Central memory CD4-positive, alpha-beta T cell (primary cell): ENCODE data around the gene ZNF136.
A peak's percentile ranks its signal among the peaks of the same experiment; 100 is the strongest.

Source experiments
- DNase-seq: peaks from one replicate; pipeline ENCODE4 v3.0.0; 2022

The ZNF136 gene

DNA sequence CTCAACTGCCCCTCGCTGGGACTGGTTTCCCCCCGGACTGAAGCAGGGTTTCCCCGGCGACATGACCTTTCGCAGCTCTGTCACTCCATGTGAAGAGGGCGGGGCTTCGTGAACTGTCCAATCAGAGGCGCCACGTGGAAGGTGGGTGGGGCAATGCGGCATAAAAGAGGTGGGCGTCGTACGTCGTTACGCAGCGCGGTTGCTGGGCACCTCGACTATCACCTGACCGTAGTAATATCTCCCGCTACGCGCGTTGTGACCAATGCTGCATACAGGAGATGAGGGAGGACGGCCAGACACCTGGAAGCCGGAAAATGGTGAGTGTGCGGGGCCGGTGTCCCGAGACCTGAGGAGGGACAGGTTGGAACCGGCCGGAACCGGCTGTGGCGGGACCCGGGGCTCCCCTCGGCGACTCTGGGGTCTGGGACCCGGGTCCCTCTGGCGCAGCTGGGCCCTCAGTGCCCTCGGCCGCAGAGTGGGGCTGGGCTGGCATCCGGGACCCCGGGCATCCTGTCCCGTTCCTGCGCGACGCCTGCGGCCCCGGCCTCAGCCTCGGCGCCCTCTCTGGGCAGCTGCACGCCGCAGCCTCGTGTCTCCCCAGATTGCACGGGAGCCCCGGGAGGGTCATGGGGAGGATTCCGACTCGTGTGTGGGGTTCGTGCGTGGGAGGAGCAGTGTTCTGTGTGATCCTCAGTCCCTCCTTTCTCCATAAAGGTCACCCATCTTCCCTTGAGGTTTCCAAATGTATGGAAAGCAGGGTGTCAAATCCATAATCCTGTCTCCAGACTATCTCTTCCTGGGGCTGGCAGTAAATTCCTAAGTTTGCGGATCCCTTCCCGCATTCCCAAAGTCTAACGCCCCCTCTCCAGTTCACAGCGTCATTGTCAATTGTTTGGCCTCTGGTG is 32.2 kb downstream of the ZNF136 start:
- peak; percentile 32 for DNase-seq

DNA sequence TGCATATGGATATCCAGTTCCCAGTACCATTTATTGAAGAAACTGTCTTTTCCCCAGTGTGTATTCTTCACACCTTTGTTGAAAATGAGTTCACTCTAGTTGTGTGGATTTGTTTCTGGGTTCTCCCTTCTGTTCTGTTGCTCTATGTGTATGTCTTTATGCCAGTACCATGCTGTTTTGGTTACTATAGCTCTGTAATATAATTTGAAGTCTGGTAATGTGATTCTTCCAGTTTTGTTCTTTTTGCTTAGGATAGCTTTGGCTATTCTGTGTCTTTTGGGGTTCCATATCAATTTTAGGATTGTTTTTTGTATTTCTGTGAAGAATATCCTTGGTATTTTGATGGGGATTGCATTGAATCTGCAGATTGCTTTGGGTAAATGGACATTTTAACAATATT is 35.2 kb downstream of the ZNF136 start:
- no peak for DNase-seq

DNA sequence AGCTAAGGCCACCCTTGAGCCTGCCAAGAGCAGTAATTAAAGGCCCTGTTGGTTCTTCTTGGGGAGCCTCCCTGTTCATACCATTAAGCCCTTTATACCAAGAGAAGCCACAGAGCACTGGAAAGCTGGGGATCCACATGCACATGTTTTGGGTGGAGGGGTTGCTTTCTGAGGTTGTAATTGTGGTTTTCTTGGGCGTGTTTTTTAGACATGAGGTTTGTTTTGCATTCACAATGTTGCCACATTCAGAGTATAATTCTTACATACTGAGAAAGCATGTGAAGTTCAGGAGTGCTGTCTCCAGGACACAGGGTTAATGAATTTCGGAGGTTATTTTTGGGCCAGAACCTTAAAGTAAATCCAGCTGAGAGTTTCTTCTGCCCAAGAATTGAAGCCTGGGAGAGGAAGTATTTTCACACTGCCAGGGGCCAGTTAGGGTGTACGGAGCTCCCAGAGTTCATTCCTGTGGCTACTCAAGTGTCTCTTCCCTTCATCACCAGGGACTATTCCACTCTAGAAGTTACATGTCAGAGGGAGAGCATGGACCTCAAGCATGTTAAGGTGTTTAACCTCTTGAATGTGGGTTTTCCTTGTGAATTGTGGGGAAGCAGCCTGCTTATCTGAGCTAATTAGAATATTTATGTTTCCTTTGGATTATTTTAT is 37.0 kb downstream of the ZNF136 start:
- DNase-seq, result no peak

DNA sequence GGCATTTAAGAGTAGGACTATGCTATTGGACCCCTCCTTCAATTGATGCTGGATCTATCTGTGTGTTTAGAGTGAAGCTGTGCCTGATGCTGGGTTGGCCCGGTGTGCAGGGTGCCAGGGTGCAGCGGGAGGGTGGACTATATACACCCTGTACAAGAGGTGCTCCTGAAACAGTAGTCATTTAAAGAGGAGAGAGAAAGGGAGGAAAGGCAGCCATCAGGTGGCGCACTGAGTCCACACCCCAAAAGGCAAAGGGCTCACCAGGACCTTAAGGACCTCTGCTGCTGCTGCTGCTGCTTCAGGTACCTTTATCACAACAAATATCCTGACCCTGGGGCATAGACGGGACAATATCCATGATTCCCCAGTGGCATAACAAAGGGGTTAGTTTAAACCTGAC is 39.4 kb downstream of the ZNF136 start:
- DNase-seq, result peak; percentile 42

DNA sequence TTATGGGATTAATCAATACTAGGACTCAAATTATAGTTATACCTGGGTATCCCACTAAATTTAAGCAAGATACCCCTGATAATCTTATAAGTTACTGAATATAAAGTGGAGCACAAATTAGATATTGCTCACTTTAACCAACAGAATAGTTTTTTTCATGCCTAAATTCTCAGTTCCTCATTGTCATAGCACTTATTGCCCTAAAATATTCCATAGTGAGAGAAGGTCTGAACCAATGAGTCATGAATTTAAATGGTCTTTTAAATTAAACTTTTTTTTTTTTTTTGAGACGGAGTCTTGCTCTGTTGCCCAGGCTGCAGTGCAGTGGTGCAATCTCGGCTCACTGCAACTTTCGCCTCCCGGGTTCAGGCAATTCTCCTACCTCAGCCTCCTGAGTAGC is 42.4 kb downstream of the ZNF136 start:
- DNase-seq, result no peak

DNA sequence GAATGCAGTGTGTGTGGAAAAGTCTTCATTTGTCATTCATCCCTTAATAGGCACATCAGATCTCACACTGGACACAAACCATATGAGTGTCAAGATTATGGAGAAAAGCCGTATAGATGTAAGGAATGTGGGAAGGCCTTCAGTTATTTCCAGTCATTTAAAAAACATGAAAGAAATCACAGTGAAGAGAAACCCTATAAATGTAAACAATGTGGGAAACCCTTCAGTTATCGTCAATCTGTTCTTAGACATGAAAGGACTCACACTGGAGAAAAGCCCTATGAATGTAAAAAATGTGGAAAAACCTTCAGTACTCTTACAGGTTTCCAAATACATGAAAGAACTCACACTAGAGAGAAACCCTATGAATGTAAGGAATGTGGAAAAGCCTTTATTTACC is 45.3 kb downstream of the ZNF136 start:
- no peak for DNase-seq

DNA sequence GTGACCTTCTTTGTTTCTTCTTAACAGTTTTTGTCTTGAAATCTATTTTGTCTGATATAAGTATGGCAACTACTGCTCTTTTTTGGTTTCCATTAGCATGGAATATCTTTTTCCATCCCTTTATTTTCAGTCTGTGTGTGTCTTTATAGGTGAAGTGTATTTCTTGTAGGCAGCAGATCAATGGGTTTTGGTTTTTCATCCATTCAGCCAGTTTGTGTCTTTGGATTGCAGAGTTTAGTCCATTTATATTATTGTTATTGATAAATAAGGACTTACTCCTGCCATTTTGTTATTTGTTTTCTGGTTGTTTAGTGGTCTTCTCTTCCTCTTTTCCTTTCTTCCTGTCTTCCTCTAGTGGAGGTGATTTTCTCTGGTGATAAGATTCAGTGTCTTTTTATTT is 54.4 kb downstream of the ZNF136 start:
- DNase-seq, result no peak

DNA sequence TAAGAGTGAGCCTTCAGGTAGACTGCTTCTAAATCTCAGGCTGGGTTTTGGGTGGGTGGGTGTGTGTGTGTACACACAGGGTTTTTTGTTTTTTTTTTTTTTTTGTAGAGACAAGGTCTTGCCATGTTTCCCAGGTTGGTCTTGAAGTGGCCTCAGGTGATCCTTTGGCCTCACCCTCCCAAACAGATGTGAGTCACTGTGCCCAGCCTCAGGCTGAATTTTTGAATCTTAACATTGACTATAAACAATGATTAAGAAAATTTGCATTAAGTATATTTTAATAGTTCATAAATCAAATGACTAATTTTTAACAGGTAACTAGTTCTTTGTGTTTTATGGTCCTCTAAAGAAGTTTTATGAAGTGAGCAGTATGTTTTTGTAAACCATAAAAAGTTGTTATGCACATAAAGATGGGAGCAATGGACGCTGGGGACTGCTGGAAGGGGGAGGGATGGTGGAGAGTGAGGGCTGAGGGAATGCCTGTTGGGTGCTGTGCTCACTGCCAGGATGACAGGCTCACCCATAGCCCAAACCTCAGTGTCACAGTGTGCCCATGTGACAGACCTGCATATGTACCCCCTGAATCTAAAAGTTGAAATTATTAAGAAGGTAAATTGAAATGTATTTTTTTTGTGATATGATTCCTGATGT is 60.2 kb downstream of the ZNF136 start:
- no peak for DNase-seq

DNA sequence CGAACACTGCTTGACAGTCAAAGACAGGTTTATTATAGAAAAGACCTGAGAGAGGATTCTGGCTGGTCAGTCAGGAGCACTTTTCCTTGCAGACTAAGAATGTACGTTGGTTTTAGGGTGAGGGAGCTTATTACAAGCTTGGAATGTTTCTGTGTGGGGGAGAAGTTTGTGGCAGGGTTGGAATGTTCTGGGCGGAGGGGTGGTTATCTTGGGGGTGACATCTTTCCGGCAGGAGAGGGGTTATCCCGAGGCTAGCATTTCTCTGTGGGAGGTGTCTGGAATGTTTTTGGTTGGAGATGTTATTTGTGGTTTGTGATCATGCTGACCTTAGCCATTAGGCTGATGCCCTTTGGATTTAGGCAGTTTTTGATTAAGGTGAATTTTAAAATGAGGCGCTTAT is 61.8 kb downstream of the ZNF136 start:
- DNase-seq, result no peak

DNA sequence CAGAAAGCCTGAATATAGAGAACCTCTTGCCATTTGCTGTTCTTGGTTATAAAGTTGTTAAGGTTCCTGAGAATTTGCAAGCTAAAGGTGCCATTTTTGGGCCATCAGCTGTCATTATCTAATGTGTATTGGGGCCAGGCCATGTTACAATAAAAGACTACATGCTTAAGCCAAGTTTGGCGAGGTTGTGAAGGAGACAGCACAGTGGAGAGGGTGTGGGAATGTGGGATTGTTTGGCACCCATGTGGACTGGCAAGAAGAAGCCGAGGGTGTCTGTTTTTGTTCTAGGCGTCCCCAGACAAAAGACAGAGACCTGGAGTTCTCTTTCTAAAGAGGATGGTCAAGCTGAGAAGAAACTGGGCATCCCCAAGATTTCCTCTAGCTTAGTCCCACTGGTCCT is 67.1 kb downstream of the ZNF136 start:
- DNase-seq, result no peak

DNA sequence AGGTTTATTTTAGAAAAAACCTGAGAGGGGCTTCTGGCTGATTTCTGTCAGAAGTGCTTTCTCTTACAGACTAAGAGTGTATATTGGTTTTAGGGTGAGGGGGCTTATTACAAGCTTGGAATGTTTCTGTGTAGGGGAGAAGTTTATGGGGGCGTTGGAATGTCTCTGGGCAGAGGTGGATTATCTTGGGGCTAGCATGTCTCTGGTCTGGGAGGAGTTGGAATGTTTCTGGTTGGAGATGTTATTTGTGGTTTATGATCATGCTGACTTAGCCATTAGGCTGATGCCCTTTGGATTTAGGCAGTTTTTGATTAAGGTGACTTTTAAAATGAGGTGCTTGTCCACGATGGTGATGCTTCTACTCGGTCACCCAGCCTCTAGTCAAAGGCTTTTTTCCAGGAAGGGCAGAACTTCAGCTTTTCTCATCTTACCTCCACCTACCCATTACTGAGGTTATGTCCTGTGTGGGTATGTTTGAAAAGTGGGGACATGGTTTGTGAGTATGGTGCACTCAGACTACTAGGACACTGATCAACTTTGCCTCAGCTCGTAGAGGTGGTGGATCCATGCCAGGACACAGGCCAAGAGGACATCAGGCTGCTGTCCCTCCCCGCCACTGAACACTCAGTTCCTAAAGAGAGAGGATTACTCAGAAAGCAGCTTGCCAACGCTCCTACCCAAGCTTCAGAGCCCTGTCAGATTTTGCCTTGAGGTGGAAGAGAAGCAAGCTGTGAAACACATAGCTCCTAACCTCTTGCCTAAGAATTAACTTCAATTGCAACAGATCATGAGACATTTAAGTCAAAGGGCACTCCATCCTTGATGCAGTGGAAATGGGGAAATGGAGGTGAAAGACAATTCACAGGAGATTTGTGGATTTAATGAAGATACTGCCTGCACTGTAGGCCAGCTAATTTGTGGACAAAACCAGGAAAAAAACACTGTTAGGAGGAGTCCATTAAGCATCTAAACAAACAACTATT is 68.1 kb downstream of the ZNF136 start:
- no peak for DNase-seq

DNA sequence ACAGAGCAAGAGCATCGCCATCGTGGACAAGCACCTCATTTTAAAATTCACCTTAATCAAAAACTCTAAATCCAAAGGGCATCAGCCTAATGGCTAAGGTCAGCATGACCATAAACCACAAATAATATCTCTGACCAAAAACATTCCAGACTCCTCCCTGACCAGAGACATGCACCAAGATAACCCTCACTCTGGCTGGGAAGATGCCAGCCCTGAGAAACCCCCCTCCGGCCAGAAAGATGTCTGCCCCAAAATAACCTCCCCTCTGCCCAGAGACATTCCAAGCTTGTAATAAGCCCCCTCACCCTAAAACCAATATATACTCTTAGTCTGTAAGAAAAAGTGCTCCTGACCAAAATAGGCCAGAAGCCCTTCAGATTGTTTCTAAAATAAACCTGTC is 70.1 kb downstream of the ZNF136 start:
- DNase-seq, result no peak

DNA sequence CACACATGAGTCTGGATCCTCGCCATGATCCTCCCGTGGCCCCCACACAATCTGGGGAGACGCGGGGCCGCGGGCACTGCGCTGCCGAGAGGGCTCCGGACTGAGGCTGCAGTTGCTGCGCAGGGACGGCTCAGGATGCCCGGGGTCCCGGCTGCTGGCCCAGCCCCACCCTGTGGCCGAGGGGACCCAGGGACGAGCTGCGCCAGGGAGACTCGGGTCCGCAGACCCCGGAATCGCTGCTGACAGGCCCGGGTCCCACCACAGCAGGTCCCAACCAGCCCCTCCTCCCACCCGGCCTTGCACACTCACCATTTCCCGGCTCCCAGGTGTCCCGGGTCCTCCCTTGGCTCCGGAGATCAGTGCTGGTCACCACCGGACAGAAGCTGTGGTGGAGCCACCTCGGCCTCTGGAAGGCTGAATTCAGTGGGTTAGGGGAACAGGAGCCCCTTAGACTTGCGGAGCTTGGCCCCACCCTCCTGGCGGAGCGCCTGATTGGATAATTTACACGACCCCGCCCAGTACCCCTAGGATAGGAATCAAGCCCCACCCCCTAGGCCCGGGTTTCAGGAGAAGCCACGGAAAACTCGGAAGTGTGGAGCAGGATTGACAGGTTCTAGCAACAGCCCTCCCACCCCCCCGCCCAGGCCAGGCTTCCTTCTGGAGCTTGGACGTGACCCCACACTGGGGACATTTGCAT is 74.4 kb downstream of the ZNF136 start:
- DNase-seq, result no peak
